A673 (cell line): ENCODE data around the gene ARRDC2.

Source experiments
- EZH2 ChIP-seq: fragments of 200-600 bp; sonication (generic); IDR thresholded peaks from 2 replicates; pipeline ENCODE4 v1.6.1; 2017; ENCODE audit warnings: borderline replicate concordance, low read depth, mild to moderate bottlenecking, mixed read lengths, antibody characterized with exemption, low read length; ENCODE audit not compliant: poor library complexity, severe bottlenecking
- TF ChIP-seq, protein P1 (sequence below): fragments of 300-800, 200-600 bp; sonication (generic); conservative IDR thresholded peaks from 2 replicates; pipeline ENCODE4 v1.5.1; 2017; ENCODE audit warnings: low read depth, mild to moderate bottlenecking, antibody characterized with exemption, low read length, moderate library complexity, mixed read lengths

DNA sequence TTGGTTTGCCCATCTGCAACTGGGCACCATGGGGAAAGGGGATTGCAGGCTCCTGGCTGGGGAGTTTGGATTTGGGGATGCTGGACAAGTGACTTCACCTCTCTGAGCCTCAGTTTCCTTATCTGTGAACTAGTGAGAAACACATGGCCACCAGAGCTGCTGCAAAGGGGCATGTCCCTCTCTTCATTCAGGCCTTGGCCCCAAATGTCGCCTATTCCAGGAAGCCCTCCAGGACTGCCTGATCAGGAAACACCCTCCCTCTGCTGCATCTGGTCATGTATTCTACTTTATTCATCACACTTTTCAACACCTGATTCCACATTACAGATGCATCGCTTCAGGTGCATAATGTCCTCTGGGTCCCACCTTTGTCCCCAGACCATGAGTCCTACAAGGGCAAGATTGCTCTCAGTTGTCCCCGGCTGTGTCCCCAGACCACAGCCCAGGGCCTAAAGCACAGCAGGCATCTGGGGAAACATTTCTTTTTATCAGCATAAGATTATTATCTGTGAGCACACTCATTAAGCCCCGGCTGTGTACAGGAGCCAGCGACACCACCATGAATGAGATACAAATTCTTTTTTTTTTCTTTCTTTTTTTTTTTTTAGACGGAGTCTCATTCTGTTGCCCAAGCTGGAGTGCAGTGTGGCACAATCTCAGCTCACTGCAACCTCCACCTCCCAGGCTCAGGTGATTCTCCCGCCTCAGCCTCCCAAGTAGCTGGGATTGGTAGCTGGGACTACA lies 37.5 kb downstream of the ARRDC2 start:
- TF ChIP-seq, protein P1, sequence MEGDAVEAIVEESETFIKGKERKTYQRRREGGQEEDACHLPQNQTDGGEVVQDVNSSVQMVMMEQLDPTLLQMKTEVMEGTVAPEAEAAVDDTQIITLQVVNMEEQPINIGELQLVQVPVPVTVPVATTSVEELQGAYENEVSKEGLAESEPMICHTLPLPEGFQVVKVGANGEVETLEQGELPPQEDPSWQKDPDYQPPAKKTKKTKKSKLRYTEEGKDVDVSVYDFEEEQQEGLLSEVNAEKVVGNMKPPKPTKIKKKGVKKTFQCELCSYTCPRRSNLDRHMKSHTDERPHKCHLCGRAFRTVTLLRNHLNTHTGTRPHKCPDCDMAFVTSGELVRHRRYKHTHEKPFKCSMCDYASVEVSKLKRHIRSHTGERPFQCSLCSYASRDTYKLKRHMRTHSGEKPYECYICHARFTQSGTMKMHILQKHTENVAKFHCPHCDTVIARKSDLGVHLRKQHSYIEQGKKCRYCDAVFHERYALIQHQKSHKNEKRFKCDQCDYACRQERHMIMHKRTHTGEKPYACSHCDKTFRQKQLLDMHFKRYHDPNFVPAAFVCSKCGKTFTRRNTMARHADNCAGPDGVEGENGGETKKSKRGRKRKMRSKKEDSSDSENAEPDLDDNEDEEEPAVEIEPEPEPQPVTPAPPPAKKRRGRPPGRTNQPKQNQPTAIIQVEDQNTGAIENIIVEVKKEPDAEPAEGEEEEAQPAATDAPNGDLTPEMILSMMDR, result no peak
- no peak for TF ChIP-seq EZH2
